ENCODE measurements around the gene MAGI2. TPM values are rescaled to one million over a fixed set of nuclear protein-coding genes. Genes with fewer than 3 reads are reported as not detected.

Gene MAGI2
- total RNA-seq, 4 donors from 2014 or later, result 0.23 to 5.5 (median 0.45) TPM

GRCh38 chr7:79412915-79413314 is 40.6 kb downstream of the MAGI2 start:
- TF ChIP-seq POLR2A (IDR thresholded peaks at IDR 0.05) (no peak), CTCF (IDR thresholded peaks at IDR 0.05) (no peak)
- H3K27ac ChIP-seq, result no peak overlapping the region
- no peaks in the 10 kb centered on the region for H3K4me1 ChIP-seq
- H3K27me3 ChIP-seq, result no peaks in the 10 kb centered on the region
- no peak overlapping the region for H3K4me3 ChIP-seq
- intact Hi-C loops (cut with DNase I), result no loop called here
- no peaks in the 10 kb centered on the region for H3K36me3 ChIP-seq
- WGBS, 2 donors, result 48 to 78% methylated on average over 2 of the region's 2 CpGs
- H3K9me3 ChIP-seq, result no peaks in the 10 kb centered on the region
- no peak for DNase-seq

- Histone ChIP-seq H3K4me3 (no peak overlapping the region), H3K36me3 (no peaks in the 10 kb centered on the region), H3K4me1 (no peaks in the 10 kb centered on the region), H3K27me3 (no peaks in the 10 kb centered on the region), H3K9me3 (no peaks in the 10 kb centered on the region), H3K27ac (no peak overlapping the region)
- no peak for DNase-seq
- WGBS, 2 donors, result 65 to 74% methylated on average over 3 of the region's 3 CpGs
- TF ChIP-seq CTCF (IDR thresholded peaks at IDR 0.05), result no peak
- no peak for TF ChIP-seq POLR2A (IDR thresholded peaks at IDR 0.05)
- intact Hi-C loops (cut with DNase I), result no loop called here
These were observed 41.0 kb downstream of the MAGI2 start for GRCh38 chr7:79412438-79412837.

- no peak overlapping the region for H3K4me3 ChIP-seq
- no peak for TF ChIP-seq CTCF (IDR thresholded peaks at IDR 0.05)
- no peak for TF ChIP-seq POLR2A (IDR thresholded peaks at IDR 0.05)
- H3K27me3 ChIP-seq, result no peaks in the 10 kb centered on the region
- no peaks in the 10 kb centered on the region for H3K4me1 ChIP-seq
- no peak for DNase-seq
- no peaks in the 10 kb centered on the region for H3K9me3 ChIP-seq
- no peak overlapping the region for H3K27ac ChIP-seq
- no peaks in the 10 kb centered on the region for H3K36me3 ChIP-seq
- intact Hi-C loops (cut with DNase I), result no loop called here
These were observed 43.1 kb downstream of the MAGI2 start for GRCh38 chr7:79410345-79410744.

GRCh38 chr7:79407351-79407750 is 46.1 kb downstream of the MAGI2 start:
- Histone ChIP-seq H3K4me3 (no peak overlapping the region), H3K9me3 (no peaks in the 10 kb centered on the region), H3K36me3 (no peaks in the 10 kb centered on the region), H3K27ac (no peak overlapping the region), H3K27me3 (no peaks in the 10 kb centered on the region), H3K4me1 (peaks cover 0 to 4% (median 0%) of the 10 kb centered on the region in 3 donors)
- TF ChIP-seq POLR2A (IDR thresholded peaks at IDR 0.05) (no peak), CTCF (IDR thresholded peaks at IDR 0.05) (no peak)
- no peak for DNase-seq
- WGBS, 2 donors, result 77 to 90% methylated on average over 2 of the region's 2 CpGs
- intact Hi-C loops (cut with DNase I), result no loop called here

GRCh38 chr7:79406371-79406770 is 47.1 kb downstream of the MAGI2 start:
- WGBS, 2 donors, result 62 to 83% methylated on average over 2 of the region's 2 CpGs
- Histone ChIP-seq H3K27ac (no peak overlapping the region), H3K27me3 (no peaks in the 10 kb centered on the region), H3K36me3 (no peaks in the 10 kb centered on the region), H3K9me3 (no peaks in the 10 kb centered on the region), H3K4me1 (peaks cover 0 to 4% (median 0%) of the 10 kb centered on the region in 3 donors), H3K4me3 (no peak overlapping the region)
- TF ChIP-seq POLR2A (IDR thresholded peaks at IDR 0.05) (no peak), CTCF (IDR thresholded peaks at IDR 0.05) (no peak)
- intact Hi-C loops (cut with DNase I), result no loop called here
- DNase-seq, result no peak

All from esophagus squamous epithelium (tissue), 5 donors.